Left hindlimb (tissue), 1 donor: ENCODE measurements around the gene AKR1C4.
"Not testable (repeated sequence)": the region's sequence is repeated elsewhere in the genome, so short reads cannot be mapped to it uniquely, and the experiment has no call there.

Experiments
- DNase-seq: peaks from one replicate; pipeline ENCODE4 v3.0.0-alpha.2; 2018

The AKR1C4 gene

GRCh38 chr10:5196702-5197113 lies at the start of gene AKR1C4:
Gene AKR1C4 (plus strand): TSS chr10:5196837. CDS start chr10:5196868, 31 bp downstream.
- DNase-seq, result no peak

GRCh38 chr10:5146920-5147254 lies 49.8 kb upstream of the AKR1C4 start:
- no peak for DNase-seq

GRCh38 chr10:5147255-5147980 lies 49.2 kb upstream of the AKR1C4 start:
- DNase-seq, result no peak

- no peak for DNase-seq
Measured at GRCh38 chr10:5147981-5148677, 48.5 kb upstream of the AKR1C4 start.

- DNase-seq, result no peak
Measured at GRCh38 chr10:5148678-5149032, 48.0 kb upstream of the AKR1C4 start.

- no peak for DNase-seq
Measured at GRCh38 chr10:5151076-5151475, 45.6 kb upstream of the AKR1C4 start.

GRCh38 chr10:5155951-5156350 lies 40.7 kb upstream of the AKR1C4 start:
- DNase-seq, result no peak

- no peak for DNase-seq
Measured at GRCh38 chr10:5157501-5157900, 39.1 kb upstream of the AKR1C4 start.

GRCh38 chr10:5159126-5159525 lies 37.5 kb upstream of the AKR1C4 start:
- no peak for DNase-seq

- DNase-seq, result no peak
Measured at GRCh38 chr10:5163487-5163886, 33.1 kb upstream of the AKR1C4 start.

GRCh38 chr10:5165738-5166137 lies 30.9 kb upstream of the AKR1C4 start:
- DNase-seq, result no peak

- DNase-seq, result no peak
Measured at GRCh38 chr10:5168897-5169420, 27.7 kb upstream of the AKR1C4 start.

GRCh38 chr10:5175581-5175980 lies 21.1 kb upstream of the AKR1C4 start:
- DNase-seq, result not testable (repeated sequence)

- DNase-seq, result not testable (repeated sequence)
Measured at GRCh38 chr10:5180503-5180902, 16.1 kb upstream of the AKR1C4 start.

GRCh38 chr10:5183923-5184322 lies 12.7 kb upstream of the AKR1C4 start:
- DNase-seq, result no peak

GRCh38 chr10:5184987-5185775 lies 11.5 kb upstream of the AKR1C4 start, which contains the start of gene AKR1C8:
Gene AKR1C8 (minus strand): TSS chr10:5185150. CDS start chr10:5185104, 46 bp downstream.
- no peak for DNase-seq

- DNase-seq, result no peak
Measured at GRCh38 chr10:5187867-5188266, 8.8 kb upstream of the AKR1C4 start.

- DNase-seq, result no peak
Measured at GRCh38 chr10:5188358-5188757, 8.3 kb upstream of the AKR1C4 start.

GRCh38 chr10:5194431-5194830 lies 2.2 kb upstream of the AKR1C4 start:
- no peak for DNase-seq

GRCh38 chr10:5195727-5196374 lies 786 bp upstream of the AKR1C4 start:
- DNase-seq, result no peak

GRCh38 chr10:5198386-5198785 lies 1.7 kb downstream of the AKR1C4 start:
- no peak for DNase-seq

- DNase-seq, result no peak
Measured at GRCh38 chr10:5199398-5199797, 2.8 kb downstream of the AKR1C4 start.

- DNase-seq, result no peak
Measured at GRCh38 chr10:5206799-5207198, 10.2 kb downstream of the AKR1C4 start.
